RKO (cell line): Measurements from ENCODE around the gene FAM3C.

Source experiments
- DNase-seq: peaks from one replicate; pipeline ENCODE4 v3.0.0-alpha.2; 2016; ENCODE audit warnings: low spot score

FAM3C gene

GRCh38 chr7:121379930-121380329, 16.2 kb downstream of the FAM3C start:
- DNase-seq: no peak

GRCh38 chr7:121376979-121377378, 19.1 kb downstream of the FAM3C start:
- DNase-seq: no peak

GRCh38 chr7:121373177-121373576, 22.9 kb downstream of the FAM3C start:
- DNase-seq: no peak

- DNase-seq: no peak
Measured at GRCh38 chr7:121372376-121373010, 23.6 kb downstream of the FAM3C start.

GRCh38 chr7:121371883-121372282, 24.2 kb downstream of the FAM3C start:
- no peak for DNase-seq

GRCh38 chr7:121371367-121371766, 24.7 kb downstream of the FAM3C start:
- no peak for DNase-seq

- DNase-seq: no peak
Measured at GRCh38 chr7:121369462-121369861, 26.6 kb downstream of the FAM3C start.

GRCh38 chr7:121366852-121367431, 29.2 kb downstream of the FAM3C start:
- DNase-seq: peak; percentile 79

GRCh38 chr7:121360564-121360963, 35.5 kb downstream of the FAM3C start:
- DNase-seq: no peak

- DNase-seq: no peak
Measured at GRCh38 chr7:121355574-121355973, 40.5 kb downstream of the FAM3C start.

- DNase-seq: no peak
Measured at GRCh38 chr7:121352323-121352722, 43.8 kb downstream of the FAM3C start.

- peak; percentile 25 for DNase-seq
Measured at GRCh38 chr7:121351682-121352081, 44.4 kb downstream of the FAM3C start.

- DNase-seq: no peak
Measured at GRCh38 chr7:121344497-121344896, 51.6 kb downstream of the FAM3C start.

GRCh38 chr7:121344093-121344492, 52.0 kb downstream of the FAM3C start:
- DNase-seq: no peak

- no peak for DNase-seq
Measured at GRCh38 chr7:121343302-121343701, 52.8 kb downstream of the FAM3C start.

GRCh38 chr7:121342631-121343030, 53.5 kb downstream of the FAM3C start:
- no peak for DNase-seq

GRCh38 chr7:121341933-121342332, 54.2 kb downstream of the FAM3C start:
- DNase-seq: no peak

- no peak for DNase-seq
Measured at GRCh38 chr7:121339082-121339481, 57.0 kb downstream of the FAM3C start.

GRCh38 chr7:121337398-121337797, 58.7 kb downstream of the FAM3C start:
- DNase-seq: no peak

- DNase-seq: peak; percentile 38
Measured at GRCh38 chr7:121336579-121336978, 59.5 kb downstream of the FAM3C start.

- DNase-seq: no peak
Measured at GRCh38 chr7:121334875-121335648, 61.0 kb downstream of the FAM3C start.

- DNase-seq: no peak
Measured at GRCh38 chr7:121334376-121334775, 61.7 kb downstream of the FAM3C start.

GRCh38 chr7:121331574-121331973, 64.5 kb downstream of the FAM3C start:
- DNase-seq: no peak
